ENCODE data around the gene MINDY4.

The MINDY4 gene

GRCh38 chr7:30896783-30897637 lies 125.8 kb downstream of the MINDY4 start:
- Mint-ChIP-seq H3K9me3 (no peaks in the 10 kb centered on the region), H3K4me1 (no peaks in the 10 kb centered on the region), H3K4me3 (no peak overlapping the region), H3K27ac (no peak overlapping the region), H3K27me3 (peaks cover 2% of the 10 kb centered on the region), H3K36me3 (no peaks in the 10 kb centered on the region)

DNA sequence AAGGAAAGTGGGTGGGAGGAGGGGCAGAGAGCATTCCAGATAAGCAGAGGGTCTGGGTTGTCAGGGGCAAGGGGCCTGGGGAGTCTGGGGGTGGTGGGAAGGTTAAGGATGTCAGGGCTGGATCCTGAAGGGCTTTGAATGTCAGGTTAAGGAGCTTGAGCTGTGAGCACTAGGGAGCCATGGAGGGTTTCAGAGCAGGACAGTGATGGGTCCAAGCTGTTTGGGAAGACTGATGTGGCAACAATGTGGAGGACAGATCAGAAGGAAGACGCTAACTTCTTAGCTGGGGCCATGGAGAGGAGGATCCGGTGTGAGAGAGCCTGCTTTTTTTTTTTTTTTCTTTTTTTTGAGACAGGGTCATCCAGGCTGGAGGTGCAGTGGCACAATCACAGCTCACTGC lies 126.6 kb downstream of the MINDY4 start:
- H3K27ac Mint-ChIP-seq = no peak overlapping the region
- H3K4me3 Mint-ChIP-seq = no peak overlapping the region
- no peaks in the 10 kb centered on the region for H3K36me3 Mint-ChIP-seq
- H3K27me3 Mint-ChIP-seq = peaks cover 2% of the 10 kb centered on the region
- H3K9me3 Mint-ChIP-seq = no peaks in the 10 kb centered on the region
- no peaks in the 10 kb centered on the region for H3K4me1 Mint-ChIP-seq

DNA sequence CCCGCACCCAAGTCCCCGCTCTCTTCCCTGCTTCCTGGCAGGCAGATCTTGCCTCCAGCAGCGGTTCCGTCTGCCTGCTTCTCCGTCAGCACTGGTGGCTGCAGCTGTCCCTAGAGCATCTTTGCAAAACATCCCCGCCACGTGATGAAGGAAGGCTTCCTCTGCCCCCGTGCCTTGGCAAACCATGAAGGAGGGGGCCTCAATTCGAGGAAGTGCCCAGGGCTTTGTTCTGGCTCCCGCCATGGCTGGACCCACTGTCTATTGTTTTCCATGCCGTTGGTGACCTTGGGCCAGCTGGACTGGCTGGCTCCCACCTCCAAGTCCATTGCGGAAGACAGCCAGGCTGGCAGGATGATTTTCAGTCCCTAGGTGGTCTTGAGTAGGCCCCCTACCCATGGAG lies 127.2 kb downstream of the MINDY4 start:
- no peaks in the 10 kb centered on the region for H3K9me3 Mint-ChIP-seq
- no peaks in the 10 kb centered on the region for H3K36me3 Mint-ChIP-seq
- H3K27ac Mint-ChIP-seq = no peak overlapping the region
- no peaks in the 10 kb centered on the region for H3K4me1 Mint-ChIP-seq
- no peak overlapping the region for H3K4me3 Mint-ChIP-seq
- H3K27me3 Mint-ChIP-seq = peaks cover 2% of the 10 kb centered on the region

DNA sequence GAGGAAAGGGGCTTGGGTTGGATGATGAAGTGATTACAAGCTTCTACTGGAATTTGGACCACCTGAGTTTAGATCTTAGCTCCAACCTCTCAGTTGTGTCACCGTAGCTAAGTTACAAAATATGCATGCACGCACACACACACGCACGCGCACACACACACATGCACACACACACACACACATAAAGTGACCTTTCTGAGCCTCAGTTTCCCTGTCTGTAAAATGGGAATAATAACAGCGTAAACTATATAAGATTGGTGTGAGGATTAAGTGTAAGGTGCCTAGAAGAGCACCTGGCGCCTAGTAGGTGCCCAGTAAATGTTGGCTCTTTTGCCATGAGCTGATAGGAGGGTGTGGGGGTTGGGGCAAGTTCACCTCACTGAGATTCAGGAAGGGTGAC lies 127.8 kb downstream of the MINDY4 start:
- H3K27me3 Mint-ChIP-seq = peaks cover 1% of the 10 kb centered on the region
- no peaks in the 10 kb centered on the region for H3K9me3 Mint-ChIP-seq
- H3K27ac Mint-ChIP-seq = no peak overlapping the region
- no peaks in the 10 kb centered on the region for H3K4me1 Mint-ChIP-seq
- H3K36me3 Mint-ChIP-seq = no peaks in the 10 kb centered on the region
- no peak overlapping the region for H3K4me3 Mint-ChIP-seq

GRCh38 chr7:30899630-30900029 lies 128.4 kb downstream of the MINDY4 start:
- Mint-ChIP-seq H3K9me3 (no peaks in the 10 kb centered on the region), H3K4me1 (no peaks in the 10 kb centered on the region), H3K4me3 (no peak overlapping the region), H3K36me3 (no peaks in the 10 kb centered on the region), H3K27ac (no peak overlapping the region), H3K27me3 (peaks cover 1% of the 10 kb centered on the region)

DNA sequence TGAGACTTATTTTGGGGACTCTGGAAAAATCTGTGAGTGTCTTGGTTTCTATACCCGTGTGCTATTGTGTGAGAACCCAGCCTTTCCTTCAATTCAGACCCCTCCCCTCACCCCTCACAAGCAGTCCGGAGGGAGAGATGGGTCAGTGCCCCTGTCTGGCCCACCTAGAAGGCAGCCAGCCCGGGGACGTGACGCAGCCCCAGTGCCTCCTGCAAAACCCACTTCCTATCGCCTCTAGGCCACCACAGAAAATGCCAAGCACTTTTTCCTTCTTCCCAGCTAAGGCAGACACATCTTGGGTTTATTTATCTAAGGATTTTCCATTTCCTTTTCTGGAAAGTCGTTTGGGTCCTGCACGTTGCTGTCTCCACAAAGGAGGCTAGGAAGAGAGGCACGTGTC lies 128.8 kb downstream of the MINDY4 start:
- H3K27me3 Mint-ChIP-seq = peaks cover 1% of the 10 kb centered on the region
- no peak overlapping the region for H3K27ac Mint-ChIP-seq
- H3K4me3 Mint-ChIP-seq = no peak overlapping the region
- H3K4me1 Mint-ChIP-seq = no peaks in the 10 kb centered on the region
- no peaks in the 10 kb centered on the region for H3K9me3 Mint-ChIP-seq
- no peaks in the 10 kb centered on the region for H3K36me3 Mint-ChIP-seq

DNA sequence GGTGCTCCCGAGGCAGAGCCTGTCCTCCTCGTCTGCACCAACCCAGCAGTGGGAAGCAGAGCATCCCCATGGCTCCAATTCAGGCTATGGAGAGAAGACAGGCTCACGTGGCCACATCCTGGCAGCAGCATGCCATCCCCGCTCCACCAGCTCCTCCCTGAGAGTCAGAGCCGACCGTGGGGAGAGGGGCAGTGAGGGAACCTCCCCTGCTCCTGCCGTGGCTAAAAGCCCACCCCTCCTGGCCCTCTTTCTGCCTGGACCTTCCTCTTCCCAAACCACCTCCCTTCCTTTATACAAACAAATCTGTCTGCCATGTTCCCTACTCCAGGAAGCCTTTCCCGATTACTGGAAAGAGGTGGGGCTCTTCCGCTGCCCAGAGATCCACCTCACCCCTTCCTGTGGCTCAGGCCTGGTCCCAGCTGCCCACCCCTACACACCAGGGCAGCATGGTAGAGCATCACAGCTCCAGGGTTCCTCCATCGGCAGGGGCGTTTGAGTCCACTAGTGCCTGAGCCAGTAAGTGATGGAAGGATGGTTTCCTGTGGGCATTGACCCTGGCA lies 129.7 kb downstream of the MINDY4 start:
- Mint-ChIP-seq H3K9me3 (no peaks in the 10 kb centered on the region), H3K27me3 (peaks cover 1% of the 10 kb centered on the region), H3K4me1 (no peaks in the 10 kb centered on the region), H3K27ac (no peak overlapping the region), H3K4me3 (no peak overlapping the region), H3K36me3 (no peaks in the 10 kb centered on the region)

- Mint-ChIP-seq H3K36me3 (no peaks in the 10 kb centered on the region), H3K27ac (no peak overlapping the region), H3K27me3 (peaks cover 1% of the 10 kb centered on the region), H3K4me3 (no peak overlapping the region), H3K4me1 (no peaks in the 10 kb centered on the region), H3K9me3 (no peaks in the 10 kb centered on the region)
These were observed 130.6 kb downstream of the MINDY4 start for GRCh38 chr7:30901856-30902255.

GRCh38 chr7:30902466-30902865 lies 131.2 kb downstream of the MINDY4 start:
- Mint-ChIP-seq H3K9me3 (no peaks in the 10 kb centered on the region), H3K36me3 (no peaks in the 10 kb centered on the region), H3K4me1 (no peaks in the 10 kb centered on the region)

GRCh38 chr7:30903146-30903545 lies 131.9 kb downstream of the MINDY4 start:
- Mint-ChIP-seq H3K4me3 (no peak overlapping the region), H3K27ac (no peak overlapping the region), H3K36me3 (no peaks in the 10 kb centered on the region), H3K27me3 (no peaks in the 10 kb centered on the region), H3K9me3 (no peaks in the 10 kb centered on the region), H3K4me1 (no peaks in the 10 kb centered on the region)

More at GRCh38 chr7:30902466-30902865, 131.2 kb downstream of the MINDY4 start:
- peaks cover 1% of the 10 kb centered on the region for H3K27me3 Mint-ChIP-seq
- H3K27ac Mint-ChIP-seq = no peak overlapping the region
- no peak overlapping the region for H3K4me3 Mint-ChIP-seq

DNA sequence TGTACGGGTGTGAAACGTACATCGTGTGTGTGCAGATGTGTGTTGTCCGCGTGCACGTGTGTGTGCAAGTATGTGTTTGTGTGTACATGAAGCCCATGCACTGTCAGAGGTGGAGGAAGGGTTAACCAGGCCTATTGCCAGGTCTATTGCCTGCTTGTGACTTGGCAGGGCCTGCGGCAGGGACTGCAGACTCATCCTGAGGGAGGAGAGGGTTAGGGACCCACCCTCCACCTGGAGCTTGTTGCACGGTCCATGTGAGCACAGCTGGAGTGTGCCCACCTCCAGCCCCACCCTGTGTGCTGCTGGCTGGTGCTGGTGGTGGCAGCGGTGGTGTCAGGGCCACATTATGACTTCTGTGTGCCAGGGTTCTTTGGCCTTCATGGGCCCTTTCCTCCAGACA lies 133.3 kb downstream of the MINDY4 start:
- no peak overlapping the region for H3K27ac Mint-ChIP-seq
- no peaks in the 10 kb centered on the region for H3K27me3 Mint-ChIP-seq
- no peaks in the 10 kb centered on the region for H3K4me1 Mint-ChIP-seq
- H3K36me3 Mint-ChIP-seq = no peaks in the 10 kb centered on the region
- no peak overlapping the region for H3K4me3 Mint-ChIP-seq
- no peaks in the 10 kb centered on the region for H3K9me3 Mint-ChIP-seq

DNA sequence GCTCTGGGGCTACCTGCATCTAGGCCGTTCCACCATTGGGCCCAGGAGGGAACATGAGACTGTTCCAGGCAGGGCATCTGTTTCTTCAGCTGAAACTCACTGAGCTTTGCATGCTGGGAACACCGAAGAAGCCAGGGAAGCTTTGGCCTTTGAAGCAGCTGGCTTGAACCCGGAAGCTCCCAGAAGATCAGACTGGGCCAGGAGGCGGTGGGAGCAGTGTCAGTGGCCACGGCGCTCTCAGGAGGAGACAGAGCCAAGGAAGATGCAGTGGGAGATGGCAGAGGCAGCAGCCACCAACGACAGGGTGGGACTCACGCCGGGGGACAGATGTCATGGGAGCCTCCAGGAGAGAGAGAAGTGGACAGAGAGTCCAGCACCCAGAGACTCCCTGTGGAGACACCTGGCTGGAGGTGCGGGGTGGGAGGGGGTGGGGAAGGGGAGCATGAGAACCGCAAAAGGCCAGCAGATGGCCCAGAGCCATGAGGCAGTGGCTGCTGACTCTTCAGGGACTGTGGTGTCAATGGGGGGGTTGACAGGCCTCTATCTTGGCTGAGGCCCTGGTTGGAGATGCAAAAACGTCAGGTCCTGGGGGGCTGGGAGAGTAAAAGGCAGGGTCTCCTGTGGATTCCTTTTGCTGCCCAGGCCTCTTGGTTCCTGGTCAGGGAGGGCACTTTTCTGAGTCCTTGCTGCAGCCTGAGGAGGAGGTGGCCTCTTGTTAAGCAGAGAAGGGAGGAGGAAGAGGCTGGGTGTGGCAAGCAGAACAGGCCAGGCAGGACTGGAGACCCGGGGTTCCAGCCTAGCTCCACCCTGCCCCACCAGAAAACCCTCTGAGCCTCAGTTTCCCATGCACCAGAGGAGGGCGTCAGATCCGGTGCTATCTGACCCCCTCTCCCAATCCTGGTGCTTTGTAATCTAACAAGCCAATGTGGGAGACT lies 134.1 kb downstream of the MINDY4 start:
- H3K36me3 Mint-ChIP-seq = no peaks in the 10 kb centered on the region

GRCh38 chr7:30906014-30906413 lies 134.8 kb downstream of the MINDY4 start:
- no peaks in the 10 kb centered on the region for H3K9me3 Mint-ChIP-seq
- H3K27ac Mint-ChIP-seq = no peak overlapping the region
- H3K36me3 Mint-ChIP-seq = no peaks in the 10 kb centered on the region
- no peaks in the 10 kb centered on the region for H3K27me3 Mint-ChIP-seq
- H3K4me1 Mint-ChIP-seq = no peaks in the 10 kb centered on the region
- H3K4me3 Mint-ChIP-seq = no peak overlapping the region

More for the DNA sequence above, 134.1 kb downstream of the MINDY4 start:
- Mint-ChIP-seq H3K9me3 (no peaks in the 10 kb centered on the region), H3K4me3 (no peak overlapping the region), H3K27ac (no peak overlapping the region), H3K27me3 (no peaks in the 10 kb centered on the region), H3K4me1 (no peaks in the 10 kb centered on the region)

DNA sequence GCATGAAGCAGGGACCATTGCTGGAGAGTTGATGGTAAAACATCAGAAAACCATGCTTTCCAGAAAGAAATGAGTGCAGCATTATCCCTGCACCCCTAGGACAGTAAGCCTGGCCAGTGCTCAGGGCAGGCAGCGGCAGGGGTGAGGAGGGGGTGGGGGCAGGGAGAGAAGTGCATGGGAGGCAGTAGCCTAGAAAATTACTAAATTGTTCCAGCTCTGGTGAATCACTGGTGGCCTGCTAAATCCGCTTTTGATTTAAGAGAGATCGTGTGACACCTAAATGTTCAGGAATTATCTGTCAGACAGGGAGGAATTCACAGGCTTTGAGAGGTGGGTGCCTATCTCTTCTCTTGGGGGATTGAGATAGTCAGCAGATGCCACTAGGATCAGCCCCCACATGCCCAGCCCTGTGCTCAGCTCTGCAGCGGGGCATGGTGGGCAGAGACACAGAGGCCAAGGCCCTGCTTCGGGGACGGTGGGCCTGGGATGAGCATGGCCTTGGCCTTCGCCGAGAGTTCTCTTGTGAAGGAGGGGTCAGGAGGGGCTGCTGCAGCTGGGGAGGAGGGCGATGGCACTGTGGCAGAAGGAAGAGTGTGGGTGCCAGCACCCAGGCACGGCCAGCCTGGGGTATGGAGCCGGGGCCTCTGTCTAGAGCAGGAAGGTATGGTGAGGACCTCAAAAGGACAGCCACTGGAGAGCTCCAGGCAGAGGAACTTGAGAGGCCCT lies 135.5 kb downstream of the MINDY4 start:
- H3K9me3 Mint-ChIP-seq = no peaks in the 10 kb centered on the region
- no peaks in the 10 kb centered on the region for H3K27me3 Mint-ChIP-seq
- no peak overlapping the region for H3K27ac Mint-ChIP-seq
- H3K4me3 Mint-ChIP-seq = no peak overlapping the region
- no peaks in the 10 kb centered on the region for H3K36me3 Mint-ChIP-seq
- no peaks in the 10 kb centered on the region for H3K4me1 Mint-ChIP-seq

- H3K27me3 Mint-ChIP-seq = no peaks in the 10 kb centered on the region
- no peak overlapping the region for H3K4me3 Mint-ChIP-seq
- H3K36me3 Mint-ChIP-seq = no peaks in the 10 kb centered on the region
- H3K27ac Mint-ChIP-seq = no peak overlapping the region
- H3K4me1 Mint-ChIP-seq = no peaks in the 10 kb centered on the region
- H3K9me3 Mint-ChIP-seq = no peaks in the 10 kb centered on the region
These were observed 136.5 kb downstream of the MINDY4 start for GRCh38 chr7:30907527-30908267.
